A549 (cell line): Measurements from ENCODE around the gene TNRC6A.

Experiments
- CTCF ChIP-seq: fragments of >200 bp; sonication (Bioruptor Twin); formaldehyde crosslinking; IDR thresholded peaks from 3 replicates; pipeline ENCODE4 v1.5.1; 2016
- HDAC2 ChIP-seq: fragments of 200-600 bp; sonication (generic); IDR thresholded peaks from 2 replicates; pipeline ENCODE4 v1.6.1; 2016
- USF2 ChIP-seq: fragments of 450-650 bp; IDR thresholded peaks from 2 replicates; pipeline ENCODE4 v1.6.1; 2014; ENCODE audit warnings: antibody characterized with exemption

- TF ChIP-seq CTCF (no peak), HDAC2 (no peak), USF2 (no peak)
Observed at GRCh38 chr16:24810951-24811843, 81.7 kb downstream of the TNRC6A start.
